ENCODE data around the gene PARD3. TPM values are rescaled to one million over a fixed set of nuclear protein-coding genes. Genes with fewer than 3 reads are reported as not detected.

Gene PARD3
- total RNA-seq, 1 donor from 2014 or later, result 22.9 TPM

DNA sequence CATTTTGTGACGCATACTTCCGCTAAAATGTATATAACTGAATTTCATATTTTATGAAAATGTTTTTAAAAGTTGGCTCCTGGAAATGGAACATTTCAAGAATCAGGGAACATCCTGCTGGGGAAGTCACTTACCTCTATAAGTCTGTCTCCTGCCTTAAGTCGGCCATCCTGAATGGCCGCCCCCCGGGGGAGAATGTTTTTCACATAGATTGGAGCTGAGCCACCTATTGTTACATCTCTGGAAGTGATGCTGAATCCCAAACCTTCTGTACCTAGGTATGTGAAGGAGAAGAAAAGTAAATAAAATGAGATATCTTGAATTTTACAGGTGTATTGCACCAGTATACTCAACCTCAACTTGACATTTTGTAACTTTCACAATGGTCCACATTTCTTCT is 437.3 kb downstream of the PARD3 start:
- TF ChIP-seq, protein P1, sequence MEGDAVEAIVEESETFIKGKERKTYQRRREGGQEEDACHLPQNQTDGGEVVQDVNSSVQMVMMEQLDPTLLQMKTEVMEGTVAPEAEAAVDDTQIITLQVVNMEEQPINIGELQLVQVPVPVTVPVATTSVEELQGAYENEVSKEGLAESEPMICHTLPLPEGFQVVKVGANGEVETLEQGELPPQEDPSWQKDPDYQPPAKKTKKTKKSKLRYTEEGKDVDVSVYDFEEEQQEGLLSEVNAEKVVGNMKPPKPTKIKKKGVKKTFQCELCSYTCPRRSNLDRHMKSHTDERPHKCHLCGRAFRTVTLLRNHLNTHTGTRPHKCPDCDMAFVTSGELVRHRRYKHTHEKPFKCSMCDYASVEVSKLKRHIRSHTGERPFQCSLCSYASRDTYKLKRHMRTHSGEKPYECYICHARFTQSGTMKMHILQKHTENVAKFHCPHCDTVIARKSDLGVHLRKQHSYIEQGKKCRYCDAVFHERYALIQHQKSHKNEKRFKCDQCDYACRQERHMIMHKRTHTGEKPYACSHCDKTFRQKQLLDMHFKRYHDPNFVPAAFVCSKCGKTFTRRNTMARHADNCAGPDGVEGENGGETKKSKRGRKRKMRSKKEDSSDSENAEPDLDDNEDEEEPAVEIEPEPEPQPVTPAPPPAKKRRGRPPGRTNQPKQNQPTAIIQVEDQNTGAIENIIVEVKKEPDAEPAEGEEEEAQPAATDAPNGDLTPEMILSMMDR (IDR thresholded peaks at IDR 0.05; ENCODE audit: partially characterized antibody, unreplicated experiment), result no peak
- Mint-ChIP-seq H3K36me3 (ENCODE audit: unreplicated experiment) (no peaks in the 10 kb centered on the region), H3K4me1 (ENCODE audit: low read depth, unreplicated experiment) (peaks cover 35% of the 10 kb centered on the region), H3K27me3 (ENCODE audit: unreplicated experiment) (peaks cover 2% of the 10 kb centered on the region), H3K4me3 (ENCODE audit: unreplicated experiment) (no peak overlapping the region), H3K9me3 (ENCODE audit: unreplicated experiment) (peaks cover 2% of the 10 kb centered on the region), H3K27ac (ENCODE audit: unreplicated experiment) (no peak overlapping the region)
- no peak for DNase-seq

DNA sequence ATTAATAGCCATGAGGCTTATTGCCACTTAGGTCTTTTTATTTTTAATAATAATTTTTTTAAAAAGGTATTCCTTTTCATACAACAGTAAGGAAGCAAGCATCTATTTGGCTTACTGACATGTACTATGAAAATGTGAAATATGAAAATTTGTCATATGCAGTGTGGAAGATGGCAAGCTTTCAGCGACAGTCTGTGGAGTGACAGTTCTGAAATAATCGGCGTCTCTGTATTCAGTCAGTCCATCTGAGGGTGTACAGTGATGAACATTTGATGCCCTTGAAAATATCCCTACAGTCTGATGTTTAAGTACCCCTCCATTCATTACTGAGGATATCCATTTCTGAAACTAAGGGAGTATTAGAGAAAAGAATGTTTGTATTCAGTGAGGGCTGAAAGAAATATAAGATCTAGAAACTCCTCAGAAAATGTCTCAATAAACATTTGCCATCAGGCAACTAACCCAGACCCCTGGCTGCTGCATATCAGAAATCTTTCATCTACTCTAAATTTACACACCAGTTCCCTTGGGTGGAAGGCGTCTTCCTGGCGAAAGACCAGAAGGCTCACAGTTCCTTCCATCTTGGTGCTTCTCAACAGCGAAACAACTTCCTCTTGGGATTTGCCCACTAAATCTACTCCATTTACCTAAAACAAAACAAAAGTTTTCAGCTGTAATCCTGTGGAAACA is 440.6 kb downstream of the PARD3 start:
- H3K36me3 Mint-ChIP-seq (ENCODE audit: unreplicated experiment), result peaks cover 4% of the 10 kb centered on the region
- peak overlapping the region; percentile 77 for H3K4me3 Mint-ChIP-seq (ENCODE audit: unreplicated experiment)
- TF ChIP-seq, protein P1 (IDR thresholded peaks at IDR 0.05; ENCODE audit: partially characterized antibody, unreplicated experiment), result no peak
- peaks cover 28% of the 10 kb centered on the region for H3K4me1 Mint-ChIP-seq (ENCODE audit: low read depth, unreplicated experiment)
- H3K9me3 Mint-ChIP-seq (ENCODE audit: unreplicated experiment), result peaks cover 2% of the 10 kb centered on the region
- peaks cover 2% of the 10 kb centered on the region for H3K27me3 Mint-ChIP-seq (ENCODE audit: unreplicated experiment)
- no peak for DNase-seq
- peak overlapping the region; percentile 91 for H3K27ac Mint-ChIP-seq (ENCODE audit: unreplicated experiment)

DNA sequence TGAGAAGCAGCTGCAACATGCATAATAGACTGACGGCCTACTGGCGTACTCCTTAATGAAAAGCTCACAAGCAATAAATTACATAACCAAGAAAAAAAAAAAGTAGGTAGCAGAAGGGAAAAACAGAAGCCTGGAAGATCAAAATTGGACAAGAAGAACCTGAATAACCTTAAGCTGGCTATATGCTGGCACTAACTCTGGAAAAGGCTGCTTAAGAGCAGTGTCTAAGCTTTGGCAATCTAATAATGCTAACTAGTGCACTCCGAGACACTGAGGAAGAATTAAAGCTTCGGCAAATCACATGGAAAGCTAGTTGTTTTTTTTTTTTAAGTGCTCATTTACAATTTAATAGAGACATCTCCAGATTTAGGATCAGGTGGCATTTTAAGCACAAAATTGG is 441.9 kb downstream of the PARD3 start:
- peak overlapping the region; percentile 71 for H3K27ac Mint-ChIP-seq (ENCODE audit: unreplicated experiment)
- peak overlapping the region; percentile 69 for H3K4me3 Mint-ChIP-seq (ENCODE audit: unreplicated experiment)
- peaks cover 2% of the 10 kb centered on the region for H3K27me3 Mint-ChIP-seq (ENCODE audit: unreplicated experiment)
- H3K9me3 Mint-ChIP-seq (ENCODE audit: unreplicated experiment), result peaks cover 2% of the 10 kb centered on the region
- DNase-seq, result no peak
- H3K4me1 Mint-ChIP-seq (ENCODE audit: low read depth, unreplicated experiment), result peaks cover 27% of the 10 kb centered on the region
- TF ChIP-seq, protein P1 (IDR thresholded peaks at IDR 0.05; ENCODE audit: partially characterized antibody, unreplicated experiment), result no peak
- peaks cover 5% of the 10 kb centered on the region for H3K36me3 Mint-ChIP-seq (ENCODE audit: unreplicated experiment)

DNA sequence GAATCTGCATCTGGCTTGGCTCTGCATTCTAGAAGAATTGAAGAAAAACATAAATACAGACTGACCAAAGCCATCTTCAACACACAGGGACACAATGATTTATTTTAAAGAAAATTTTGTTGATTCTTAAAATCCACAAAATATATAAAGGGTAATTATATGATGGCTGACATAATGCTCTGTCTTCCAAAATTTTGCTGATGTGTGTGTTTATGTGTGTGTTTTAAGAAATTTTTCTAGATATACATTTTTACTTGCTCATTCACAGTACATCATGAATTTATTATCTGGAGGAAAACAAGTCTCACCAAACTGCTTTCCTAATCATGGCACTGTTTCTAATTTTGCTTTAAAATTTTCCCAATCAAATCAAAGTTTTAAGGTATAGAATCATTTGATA is 442.6 kb downstream of the PARD3 start:
- TF ChIP-seq, protein P1 (IDR thresholded peaks at IDR 0.05; ENCODE audit: partially characterized antibody, unreplicated experiment), result no peak
- peaks cover 5% of the 10 kb centered on the region for H3K36me3 Mint-ChIP-seq (ENCODE audit: unreplicated experiment)
- no peak overlapping the region for H3K27ac Mint-ChIP-seq (ENCODE audit: unreplicated experiment)
- peaks cover 2% of the 10 kb centered on the region for H3K9me3 Mint-ChIP-seq (ENCODE audit: unreplicated experiment)
- no peak overlapping the region for H3K4me3 Mint-ChIP-seq (ENCODE audit: unreplicated experiment)
- peaks cover 4% of the 10 kb centered on the region for H3K27me3 Mint-ChIP-seq (ENCODE audit: unreplicated experiment)
- peaks cover 27% of the 10 kb centered on the region for H3K4me1 Mint-ChIP-seq (ENCODE audit: low read depth, unreplicated experiment)
- no peak for DNase-seq

DNA sequence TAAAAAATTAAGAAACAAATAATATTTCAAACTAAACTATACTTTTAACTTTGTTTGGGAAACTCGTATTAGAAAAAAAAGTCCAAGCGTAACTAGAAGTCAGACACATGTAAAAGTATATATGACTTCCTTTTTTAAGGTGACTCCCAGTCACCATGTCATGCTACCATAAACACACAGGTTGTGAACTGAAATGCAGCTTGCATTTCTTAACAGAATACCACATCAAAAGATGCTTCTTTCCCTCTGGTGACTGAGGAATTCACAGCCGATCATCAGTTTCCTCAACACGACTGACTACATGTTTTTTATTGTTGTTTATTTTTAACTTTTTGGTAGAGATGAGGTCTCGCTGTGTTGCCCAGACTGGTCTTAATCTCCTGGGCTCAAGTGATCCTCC is 445.0 kb downstream of the PARD3 start:
- DNase-seq, result no peak
- peaks cover 4% of the 10 kb centered on the region for H3K27me3 Mint-ChIP-seq (ENCODE audit: unreplicated experiment)
- H3K36me3 Mint-ChIP-seq (ENCODE audit: unreplicated experiment), result peaks cover 5% of the 10 kb centered on the region
- TF ChIP-seq, protein P1 (IDR thresholded peaks at IDR 0.05; ENCODE audit: partially characterized antibody, unreplicated experiment), result no peak
- H3K4me3 Mint-ChIP-seq (ENCODE audit: unreplicated experiment), result no peak overlapping the region
- H3K27ac Mint-ChIP-seq (ENCODE audit: unreplicated experiment), result no peak overlapping the region
- H3K4me1 Mint-ChIP-seq (ENCODE audit: low read depth, unreplicated experiment), result peaks cover 17% of the 10 kb centered on the region
- peaks cover 2% of the 10 kb centered on the region for H3K9me3 Mint-ChIP-seq (ENCODE audit: unreplicated experiment)
